DND-41 (cell line): ENCODE results near the gene ARID2.

Experiments
- ATAC-seq: fragments of 200-7000 bp; cut with Tn5 transposase; 3 replicates; pipeline ENCODE4 v1.9.1; 2021; ENCODE audit warnings: low read depth; ENCODE audit not compliant: insufficient read depth
- DNase-seq: peaks from one replicate; pipeline ENCODE4 v3.0.0-alpha.2; 2020
- H2AFZ ChIP-seq: 2 replicates; pipeline ENCODE4 v1.6.0; 2012; ENCODE audit warnings: low read depth, low read length
- H3K27ac ChIP-seq: 2 replicates; pipeline ENCODE4 v1.5.1; 2012; ENCODE audit warnings: low read length, inconsistent platforms
- H3K27me3 ChIP-seq: fragments of 200-600 bp; sonication (generic); 2 replicates; pipeline ENCODE4 v1.6.0; 2012; ENCODE audit warnings: low read length, mild to moderate bottlenecking, inconsistent platforms; ENCODE audit not compliant: insufficient read depth, poor library complexity
- H3K36me3 ChIP-seq: 2 replicates; pipeline ENCODE4 v1.5.1; 2012; ENCODE audit warnings: low read length, inconsistent platforms; ENCODE audit not compliant: insufficient read depth
- H3K4me1 ChIP-seq: 2 replicates; pipeline ENCODE4 v1.5.1; 2012; ENCODE audit warnings: mild to moderate bottlenecking, low read length; ENCODE audit not compliant: insufficient read depth
- H3K4me2 ChIP-seq: 2 replicates; pipeline ENCODE4 v1.6.0; 2012; ENCODE audit warnings: mild to moderate bottlenecking, moderate library complexity, low read length, inconsistent platforms; ENCODE audit not compliant: insufficient read depth
- H3K4me3 ChIP-seq, 2 experiments: fragments of 200-600 bp in 1 of 2; shearing (Covaris generic) in 1 of 2; 2 replicates each; pipeline ENCODE4 v1.5.1; 2012 to 2016; ENCODE audit warnings: inconsistent platforms in 2 of 2, low read length in 2 of 2, mild to moderate bottlenecking in 2 of 2, low read depth in 1 of 2, moderate library complexity in 1 of 2
- H3K79me2 ChIP-seq: 2 replicates; pipeline ENCODE4 v1.6.0; 2012; ENCODE audit warnings: low read length, inconsistent platforms; ENCODE audit not compliant: insufficient read depth
- H3K9ac ChIP-seq: 2 replicates; pipeline ENCODE4 v1.6.0; 2012; ENCODE audit warnings: low read depth, mild to moderate bottlenecking, inconsistent platforms, low read length, moderate library complexity
- H3K9me3 ChIP-seq: 2 replicates; pipeline ENCODE4 v1.5.1; 2012; ENCODE audit warnings: low read length, moderate library complexity, mild to moderate bottlenecking, inconsistent platforms; ENCODE audit not compliant: insufficient read depth, severe bottlenecking
- H4K20me1 ChIP-seq: 2 replicates; pipeline ENCODE4 v1.6.0; 2012; ENCODE audit warnings: low read length; ENCODE audit not compliant: insufficient read depth
- CTCF ChIP-seq: IDR thresholded peaks from 2 replicates; pipeline ENCODE4 v1.5.1; 2012; ENCODE audit warnings: borderline replicate concordance, low read length, moderate library complexity, mild to moderate bottlenecking; ENCODE audit not compliant: poor library complexity, severe bottlenecking; ENCODE audit errors: extremely low read depth
- EZH2 ChIP-seq: IDR thresholded peaks from 3 replicates; pipeline ENCODE4 v1.6.1; 2012; ENCODE audit warnings: borderline replicate concordance, low read depth, mild to moderate bottlenecking, moderate library complexity, low read length, inconsistent platforms; ENCODE audit not compliant: severe bottlenecking

ARID2 gene

GRCh38 chr12:45721954-45722353, 7.6 kb upstream of the ARID2 start:
- Histone ChIP-seq H3K4me3 (peak overlapping the region in 1 of 2 experiments; percentile 19; a peak in 1 of 4 replicates), H2AFZ (no peak overlapping the region), H3K27ac (peak overlapping the region; percentile 14; the same call in 1 of the 2 replicates), H3K9ac (no peak overlapping the region), H3K4me1 (peaks cover 49% of the 10 kb centered on the region), H3K9me3 (no peaks in the 10 kb centered on the region), H3K79me2 (peaks cover 92% of the 10 kb centered on the region), H3K27me3 (no peaks in the 10 kb centered on the region), H3K36me3 (peaks cover 32% of the 10 kb centered on the region), H3K4me2 (peak overlapping the region; percentile 79), H4K20me1 (peaks cover 25% of the 10 kb centered on the region; the same call in 1 of the 2 replicates)
- ATAC-seq (no peak), DNase-seq (no peak)
- no peak for TF ChIP-seq CTCF
- no peak for TF ChIP-seq EZH2

- no peaks in the 10 kb centered on the region for H3K9me3 ChIP-seq
- H3K79me2 ChIP-seq = peaks cover 85% of the 10 kb centered on the region
- H3K4me3 ChIP-seq = peak overlapping the region; percentile 65 to 94
- H3K36me3 ChIP-seq = peaks cover 24% of the 10 kb centered on the region
- peak overlapping the region; percentile 37; the same call in 1 of the 2 replicates for H2AFZ ChIP-seq
- peak overlapping the region; percentile 99 for H3K27ac ChIP-seq
- peaks cover 38% of the 10 kb centered on the region for H3K4me1 ChIP-seq
- ATAC-seq (no peak), DNase-seq (peak; percentile 57)
- no peaks in the 10 kb centered on the region for H3K27me3 ChIP-seq
- TF ChIP-seq CTCF = peak; percentile 89
- TF ChIP-seq EZH2 = no peak
- peaks cover 15% of the 10 kb centered on the region; the same call in 1 of the 2 replicates for H4K20me1 ChIP-seq
- peak overlapping the region; percentile 98 for H3K9ac ChIP-seq
- H3K4me2 ChIP-seq = peak overlapping the region; percentile 79
Observed at GRCh38 chr12:45725631-45726602, 3.6 kb upstream of the ARID2 start.

- DNase-seq = no peak
- H3K36me3 ChIP-seq = peaks cover 24% of the 10 kb centered on the region
Observed at GRCh38 chr12:45726603-45727300, 2.8 kb upstream of the ARID2 start.

More at GRCh38 chr12:45726603-45727300, 2.8 kb upstream of the ARID2 start:
- Histone ChIP-seq H3K27me3 (no peaks in the 10 kb centered on the region), H3K4me3 (peak overlapping the region; percentile 65 to 94), H3K79me2 (peaks cover 85% of the 10 kb centered on the region), H3K4me2 (peak overlapping the region; percentile 79), H3K27ac (peak overlapping the region; percentile 99), H3K9me3 (no peaks in the 10 kb centered on the region), H3K9ac (peak overlapping the region; percentile 98), H3K4me1 (peaks cover 34% of the 10 kb centered on the region), H4K20me1 (peaks cover 8% of the 10 kb centered on the region; the same call in 1 of the 2 replicates), H2AFZ (peak overlapping the region; percentile 76)
- TF ChIP-seq CTCF (no peak), EZH2 (no peak)
- no peak for ATAC-seq
